GM18519 (cell line): ENCODE measurements around the gene SLC39A11.

ENCODE experiments used
- ATAC-seq: cut with Tn5 transposase; IDR thresholded peaks from one replicate; pipeline ENCODE4 v1.9.1; 2021; ENCODE audit warnings: mild to moderate bottlenecking, moderate library complexity; ENCODE audit not compliant: unreplicated experiment, low FRiP score

Gene SLC39A11

DNA sequence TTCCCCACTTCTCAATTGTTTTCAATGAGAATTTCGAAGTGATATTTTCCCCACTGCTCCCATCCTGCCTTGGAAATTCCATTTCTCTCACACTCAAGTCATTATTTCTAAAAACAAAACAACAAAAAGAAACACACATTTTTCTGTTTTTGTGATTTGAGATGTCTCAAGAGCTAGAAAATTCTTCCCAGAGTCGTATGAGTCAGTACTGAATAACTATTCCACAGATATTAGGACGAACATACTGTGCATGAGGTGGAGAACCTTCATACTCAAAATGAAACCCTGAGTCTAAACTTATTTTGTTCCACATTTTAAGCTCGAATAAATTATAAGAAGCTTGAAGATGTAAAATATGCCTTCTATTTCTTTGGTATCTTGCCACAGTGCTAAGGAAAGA is 204.6 kb downstream of the SLC39A11 start:
- no peak for ATAC-seq

GRCh38 chr17:72887322-72887721 is 205.2 kb downstream of the SLC39A11 start:
- no peak for ATAC-seq

DNA sequence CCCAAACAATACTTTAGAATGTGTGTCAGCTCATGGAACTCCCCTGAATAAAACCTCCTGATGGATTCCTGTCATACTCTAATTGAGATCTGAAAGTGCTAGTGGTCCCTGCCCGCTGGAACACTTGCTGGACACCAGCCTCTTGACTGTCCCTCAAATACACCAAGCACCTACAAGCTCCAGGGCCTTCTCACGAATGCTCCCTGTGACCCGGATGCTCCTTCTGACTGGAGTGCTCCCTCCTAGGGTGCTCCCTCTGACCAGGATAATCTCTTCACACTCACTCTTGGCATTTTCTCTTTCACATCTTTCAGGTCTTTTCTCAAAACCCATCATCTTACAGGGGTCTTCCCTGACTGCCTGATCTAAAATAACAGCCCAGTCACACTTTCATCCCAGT is 205.9 kb downstream of the SLC39A11 start:
- no peak for ATAC-seq

- ATAC-seq = no peak
Measured at GRCh38 chr17:72884066-72884465, 208.4 kb downstream of the SLC39A11 start.

DNA sequence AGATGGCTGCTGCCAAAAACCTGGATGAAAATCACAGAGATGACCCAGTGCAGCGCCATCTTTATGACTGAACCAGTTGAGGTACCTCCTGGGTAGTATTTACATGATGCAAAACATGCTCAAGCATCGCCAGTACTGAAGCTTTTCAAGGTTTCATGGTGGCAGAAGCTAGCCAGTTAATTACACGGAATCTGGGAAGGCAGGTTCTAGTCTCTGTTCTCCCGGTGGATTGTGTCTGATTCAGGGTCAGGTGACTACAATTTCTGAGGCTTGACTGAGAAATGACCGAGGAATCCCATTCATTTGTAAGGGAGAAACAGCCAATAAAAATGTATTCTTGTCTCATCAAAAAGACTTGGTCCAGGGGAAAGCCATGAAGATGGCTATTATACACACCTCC is 209.1 kb downstream of the SLC39A11 start:
- ATAC-seq = no peak

DNA sequence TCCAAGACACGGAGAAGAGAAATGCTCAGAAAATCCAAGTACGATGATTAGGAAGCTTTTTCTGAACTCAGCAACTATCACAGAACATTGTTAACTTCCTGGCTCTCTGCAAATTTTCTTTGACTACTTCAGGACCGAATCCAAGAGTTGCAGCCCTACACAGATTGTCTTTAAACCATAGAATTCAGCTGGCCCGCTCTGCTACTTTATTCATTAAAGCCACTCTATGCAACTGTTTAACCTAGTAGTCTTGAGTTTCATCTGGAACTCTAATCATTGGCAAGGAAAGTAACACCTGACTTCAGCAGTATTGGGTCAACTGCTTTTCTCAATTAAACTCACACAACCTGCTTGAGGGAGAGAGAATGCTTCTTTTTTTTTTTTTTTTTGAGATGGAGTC is 210.1 kb downstream of the SLC39A11 start:
- ATAC-seq = no peak

DNA sequence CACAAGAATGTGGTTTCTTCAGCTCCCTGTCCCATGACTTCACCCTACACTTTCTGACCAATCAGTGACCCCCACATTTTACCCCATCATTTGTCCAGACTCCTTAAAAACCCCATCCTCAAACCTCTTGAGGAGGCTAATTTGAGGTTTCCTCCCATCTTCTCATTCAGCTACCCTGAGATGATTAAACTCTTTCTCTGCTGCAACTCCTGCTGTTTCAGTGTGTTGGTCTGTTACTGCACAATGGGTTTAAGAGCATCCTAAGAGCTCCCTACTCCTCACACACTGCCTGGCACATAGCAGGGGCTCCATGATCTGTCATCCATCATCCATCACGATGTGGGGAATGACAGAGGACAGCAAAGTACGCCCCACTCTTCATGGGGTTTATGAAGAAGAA is 212.6 kb downstream of the SLC39A11 start:
- ATAC-seq = no peak

GRCh38 chr17:72878975-72879660 is 213.4 kb downstream of the SLC39A11 start:
- ATAC-seq = no peak

- ATAC-seq = no peak
Measured at GRCh38 chr17:72877348-72877747, 215.1 kb downstream of the SLC39A11 start.

DNA sequence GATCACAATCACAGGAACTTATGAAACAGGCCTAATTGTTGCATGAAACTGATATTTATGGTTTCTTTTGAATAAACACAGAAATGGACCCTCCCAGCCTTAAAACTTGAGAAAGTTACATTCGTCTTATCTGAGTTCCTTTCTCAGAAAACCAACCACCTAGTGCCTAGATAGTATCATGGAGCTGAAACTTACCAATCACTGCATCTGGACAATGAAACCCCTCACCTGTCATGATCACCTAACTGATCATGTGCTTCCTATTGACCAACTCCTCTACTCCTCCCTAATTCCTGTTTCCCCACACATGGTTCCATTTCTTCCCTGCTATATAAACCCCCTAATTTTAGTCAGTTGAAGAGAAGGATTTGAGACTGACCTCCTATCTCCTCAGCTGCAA is 216.1 kb downstream of the SLC39A11 start:
- no peak for ATAC-seq

DNA sequence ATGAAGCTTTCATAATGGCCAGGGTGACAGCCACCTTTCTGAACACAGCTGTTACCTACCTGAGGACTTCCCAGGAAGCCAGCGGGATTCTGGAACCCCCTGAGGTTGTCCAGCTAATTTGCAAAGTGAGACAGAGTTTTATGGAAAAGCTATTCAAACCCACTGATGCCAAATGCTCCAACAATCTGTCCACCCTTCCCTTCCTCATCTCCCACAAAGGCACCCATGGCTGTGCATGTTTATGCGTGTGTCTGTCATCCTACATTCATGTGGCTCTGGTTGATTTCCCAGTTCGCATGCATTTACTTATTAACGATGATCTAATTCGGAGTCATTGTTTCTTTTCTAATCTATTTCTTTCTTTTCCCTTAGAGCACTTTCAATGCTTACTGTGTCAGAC is 217.1 kb downstream of the SLC39A11 start:
- ATAC-seq = no peak

DNA sequence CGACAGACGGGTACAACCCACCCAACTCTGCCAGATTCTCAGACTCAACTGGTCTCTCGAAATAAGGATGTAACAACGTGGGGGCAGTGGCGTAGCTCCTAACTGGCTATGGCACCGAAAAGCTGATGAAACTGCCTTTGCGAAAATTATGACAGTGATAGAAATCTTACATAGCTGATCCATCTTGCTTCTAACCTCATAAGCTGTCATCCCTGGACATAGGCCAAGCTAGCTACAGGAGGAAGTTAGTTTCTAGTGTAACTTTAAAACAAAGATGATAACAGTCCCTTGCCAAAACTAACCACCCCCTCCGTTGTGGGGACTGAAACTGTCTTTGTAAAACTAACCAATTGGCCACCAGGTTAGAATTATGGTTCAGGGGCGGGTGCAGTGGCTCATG is 220.1 kb downstream of the SLC39A11 start:
- ATAC-seq = no peak

DNA sequence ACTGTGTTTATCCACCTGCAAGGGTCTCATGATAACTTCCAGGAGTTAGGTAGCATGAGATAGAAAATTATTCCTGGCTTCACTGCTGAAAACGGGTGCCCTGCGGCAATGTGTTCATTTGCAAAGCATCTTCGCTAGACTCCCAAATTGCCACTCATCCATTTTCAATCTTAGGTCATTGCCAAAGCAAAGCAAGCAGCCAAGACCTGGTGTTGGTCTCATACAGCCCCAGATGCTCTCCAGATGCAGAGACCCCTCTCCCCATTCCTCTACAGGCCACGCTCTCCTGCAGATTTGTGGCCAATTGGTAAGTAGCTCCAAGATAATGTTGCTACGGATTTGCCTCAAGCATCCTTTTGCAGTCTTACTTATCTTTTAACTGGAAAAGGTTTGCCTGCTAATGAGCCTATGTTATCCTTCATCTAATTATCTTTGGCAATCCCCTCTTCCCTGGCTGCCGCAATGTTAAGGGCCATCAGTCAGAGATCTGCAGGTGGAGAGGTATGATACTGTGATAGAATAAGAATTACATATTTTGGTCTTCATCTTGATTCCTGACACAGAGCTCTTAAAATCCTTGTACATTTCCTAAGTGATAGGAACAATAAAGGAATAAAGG is 222.0 kb downstream of the SLC39A11 start:
- no peak for ATAC-seq

DNA sequence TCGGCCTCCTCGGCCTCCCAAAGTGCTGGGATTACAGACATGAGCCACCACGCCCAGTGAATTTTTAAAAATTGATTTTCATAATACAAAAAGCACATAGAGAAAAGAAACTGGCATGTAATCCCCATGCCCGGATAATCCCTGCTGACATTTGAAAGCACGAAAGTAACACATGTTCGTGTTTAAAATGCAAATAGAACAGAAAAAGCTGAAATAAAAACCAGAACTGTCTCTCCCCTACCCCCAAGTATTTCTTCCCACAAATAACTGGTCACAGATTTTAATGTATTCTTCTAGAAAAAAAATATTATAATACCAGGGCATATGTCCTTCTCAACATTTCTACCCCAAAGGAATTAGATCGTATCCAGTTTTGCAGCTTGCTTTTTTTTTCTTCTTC is 222.9 kb downstream of the SLC39A11 start:
- no peak for ATAC-seq

- no peak for ATAC-seq
Measured at GRCh38 chr17:72865954-72866353, 226.5 kb downstream of the SLC39A11 start.

DNA sequence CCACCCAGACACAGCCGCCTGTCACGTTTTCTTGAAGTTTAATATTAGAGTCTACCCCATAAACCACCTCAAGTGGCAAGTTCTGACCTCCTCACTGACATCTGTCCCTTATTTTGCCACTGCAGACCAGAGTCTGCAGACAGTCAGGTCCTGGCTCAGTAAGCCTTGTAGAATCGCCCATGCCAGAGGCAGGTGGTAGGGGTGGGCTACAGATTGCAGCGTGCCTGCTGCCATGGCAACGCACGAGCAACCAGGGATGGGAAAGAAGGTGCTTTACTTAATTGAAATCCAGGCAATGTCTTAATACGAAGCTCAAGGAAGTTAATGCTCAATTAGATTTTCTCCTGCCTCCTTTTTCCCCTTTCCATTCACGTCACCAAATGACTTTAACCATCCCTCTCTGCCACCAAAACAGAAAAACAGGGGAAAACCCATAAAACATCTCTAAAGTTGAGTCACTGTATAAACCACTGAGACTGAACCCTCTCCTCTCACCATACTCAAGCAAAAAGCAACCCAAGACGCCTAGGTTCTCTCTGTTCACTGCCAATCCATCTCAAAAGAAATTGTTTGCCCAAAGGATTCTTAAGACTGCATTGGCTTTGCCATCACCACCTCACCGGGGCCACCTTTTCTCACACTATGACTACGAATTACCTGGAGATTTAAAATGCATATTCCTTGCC is 228.8 kb downstream of the SLC39A11 start:
- no peak for ATAC-seq

GRCh38 chr17:72862276-72862999 is 230.1 kb downstream of the SLC39A11 start:
- ATAC-seq = no peak

DNA sequence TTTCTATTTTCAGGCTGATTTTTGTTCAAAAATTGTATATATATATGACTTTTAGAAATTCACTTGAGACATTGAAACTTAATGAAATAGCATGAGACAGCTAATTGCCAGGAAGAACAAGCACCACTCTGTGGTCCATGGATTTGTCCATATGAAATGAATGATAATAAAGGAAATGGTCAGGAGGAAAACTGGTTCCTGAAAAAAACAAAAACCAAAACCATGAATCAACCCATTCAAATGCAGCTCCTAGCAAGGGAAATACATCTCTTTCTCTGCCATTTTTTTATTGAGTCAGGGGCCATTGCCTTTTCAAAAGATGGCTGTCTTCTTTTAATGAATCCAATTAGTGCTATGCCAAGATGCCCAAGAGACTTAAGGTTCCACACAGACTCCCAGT is 230.7 kb downstream of the SLC39A11 start:
- ATAC-seq = no peak

DNA sequence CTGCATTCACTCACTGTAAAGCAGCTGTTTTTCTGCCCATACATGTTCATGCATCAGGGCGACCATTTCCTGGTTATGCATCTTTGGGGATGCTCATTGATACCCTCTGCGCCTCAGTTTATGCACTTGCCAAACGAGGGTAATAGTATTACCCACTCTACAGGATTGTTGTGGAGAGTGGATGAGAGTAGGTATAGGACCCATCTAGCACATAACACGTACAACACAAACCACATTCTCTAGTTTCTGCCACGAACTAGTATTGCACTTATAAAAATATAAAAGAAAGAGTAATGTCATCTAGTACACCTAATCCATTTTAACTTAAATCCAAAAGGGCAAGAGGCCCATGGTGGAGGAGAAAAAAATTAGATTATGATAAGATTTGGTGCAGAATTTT is 231.7 kb downstream of the SLC39A11 start:
- no peak for ATAC-seq

GRCh38 chr17:72858826-72859495 is 233.5 kb downstream of the SLC39A11 start:
- ATAC-seq = no peak
